Measurements from ENCODE around the gene ZNHIT3.

Gene ZNHIT3

GRCh38 chr17:36540696-36541095 is 54.2 kb downstream of the ZNHIT3 start:
- no peak for TF ChIP-seq LEF1 (IDR thresholded peaks at IDR 0.05; ENCODE audit: borderline replicate concordance)
- no peak for TF ChIP-seq BHLHE40 (IDR thresholded peaks at IDR 0.05; ENCODE audit: borderline replicate concordance)
- TF ChIP-seq SP1 (IDR thresholded peaks at IDR 0.05): no peak
- no peak for TF ChIP-seq ELF4 (IDR thresholded peaks at IDR 0.05)
- TF ChIP-seq SUZ12 (IDR thresholded peaks at IDR 0.05): no peak
- no peak for TF ChIP-seq FOXA1 (IDR thresholded peaks at IDR 0.05)
- TF ChIP-seq TARDBP (IDR thresholded peaks at IDR 0.05): no peak
- no peak for TF ChIP-seq HDGF (IDR thresholded peaks at IDR 0.05; ENCODE audit: borderline replicate concordance)
- TF ChIP-seq FOXM1 (IDR thresholded peaks at IDR 0.05; ENCODE audit: borderline replicate concordance): no peak
- no peak for TF ChIP-seq PKNOX1 (IDR thresholded peaks at IDR 0.05)
- no peak for TF ChIP-seq NFRKB (IDR thresholded peaks at IDR 0.05)
- TF ChIP-seq FOXK2 (IDR thresholded peaks at IDR 0.05): no peak
- no peak for TF ChIP-seq ZNF384 (IDR thresholded peaks at IDR 0.05)
- no peak for TF ChIP-seq CTBP1 (IDR thresholded peaks at IDR 0.05; ENCODE audit: borderline replicate concordance)
- TF ChIP-seq ARNT (IDR thresholded peaks at IDR 0.05): no peak
- no peak for TF ChIP-seq L3MBTL2 (conservative IDR thresholded peaks at IDR 0.05)
- ChIA-PET POLR2A (no interaction called here), CTCF (no interaction called here)
- no peak for DNase-seq (ENCODE audit: extremely low spot score)

- TF ChIP-seq HDGF (IDR thresholded peaks at IDR 0.05; ENCODE audit: borderline replicate concordance) (no peak), FOXM1 (IDR thresholded peaks at IDR 0.05; ENCODE audit: borderline replicate concordance) (no peak), CTBP1 (IDR thresholded peaks at IDR 0.05; ENCODE audit: borderline replicate concordance) (no peak), ARNT (IDR thresholded peaks at IDR 0.05) (no peak), ZNF384 (IDR thresholded peaks at IDR 0.05) (no peak), ELF4 (IDR thresholded peaks at IDR 0.05) (no peak), SUZ12 (IDR thresholded peaks at IDR 0.05) (no peak), L3MBTL2 (conservative IDR thresholded peaks at IDR 0.05) (no peak), LEF1 (IDR thresholded peaks at IDR 0.05; ENCODE audit: borderline replicate concordance) (no peak), NFRKB (IDR thresholded peaks at IDR 0.05) (no peak), PKNOX1 (IDR thresholded peaks at IDR 0.05) (no peak), SP1 (IDR thresholded peaks at IDR 0.05) (no peak)
- no peak for DNase-seq (ENCODE audit: extremely low spot score)
- POLR2A ChIA-PET: interaction anchor here (4.9 kb wide), 1 partner anchor 8 kb away, joined by 88 read pairs; the partner anchor contains the start of genes MYO19 and PIGW
- CTCF ChIA-PET: no interaction called here
Observed at GRCh38 chr17:36542755-36543154, 56.3 kb downstream of the ZNHIT3 start.

- no peak for TF ChIP-seq SP1 (IDR thresholded peaks at IDR 0.05)
- no peak for TF ChIP-seq NFRKB (IDR thresholded peaks at IDR 0.05)
- TF ChIP-seq CTBP1 (IDR thresholded peaks at IDR 0.05; ENCODE audit: borderline replicate concordance): no peak
- TF ChIP-seq SUZ12 (IDR thresholded peaks at IDR 0.05): no peak
- TF ChIP-seq FOXK2 (IDR thresholded peaks at IDR 0.05): no peak
- no peak for TF ChIP-seq ARNT (IDR thresholded peaks at IDR 0.05)
- no peak for TF ChIP-seq L3MBTL2 (conservative IDR thresholded peaks at IDR 0.05)
- TF ChIP-seq FOXA1 (IDR thresholded peaks at IDR 0.05): no peak
- no peak for TF ChIP-seq BHLHE40 (IDR thresholded peaks at IDR 0.05; ENCODE audit: borderline replicate concordance)
- no peak for TF ChIP-seq PKNOX1 (IDR thresholded peaks at IDR 0.05)
- TF ChIP-seq FOXM1 (IDR thresholded peaks at IDR 0.05; ENCODE audit: borderline replicate concordance): no peak
- TF ChIP-seq LEF1 (IDR thresholded peaks at IDR 0.05; ENCODE audit: borderline replicate concordance): no peak
- no peak for TF ChIP-seq ELF4 (IDR thresholded peaks at IDR 0.05)
- no peak for TF ChIP-seq TARDBP (IDR thresholded peaks at IDR 0.05)
- TF ChIP-seq ZNF384 (IDR thresholded peaks at IDR 0.05): no peak
- DNase-seq (ENCODE audit: extremely low spot score): peak; percentile 16
- ChIA-PET CTCF (interaction anchor here (1.2 kb wide), 1 partner anchor 10 kb away, joined by 3 read pairs; the partner anchor contains the start of genes MYO19 and PIGW), POLR2A (interaction anchor here (0.7 to 4.9 kb wide), 9 partner anchors 10 to 612 kb away, joined by 3 to 88 read pairs (median 4); partner anchors contain the start of genes MRM1, MYO19 and PIGW)
Observed at GRCh38 chr17:36544044-36544306, 57.5 kb downstream of the ZNHIT3 start.

- peak; percentile 75 for DNase-seq (ENCODE audit: extremely low spot score)
- CTCF ChIA-PET: interaction anchor here (1.2 to 1.7 kb wide), 2 partner anchors 10 kb away, joined by 3 to 7 read pairs; partner anchors contain the start of genes MYO19 and PIGW
- POLR2A ChIA-PET: interaction anchor here (0.6 to 4.9 kb wide), 12 partner anchors 10 to 613 kb away, joined by 3 to 88 read pairs (median 5); partner anchors contain the start of genes DHRS11, MRM1, MYO19 and PIGW
- TF ChIP-seq L3MBTL2 (conservative IDR thresholded peaks at IDR 0.05) (peak; percentile 23; the same call in 1 of the 2 replicates), FOXM1 (IDR thresholded peaks at IDR 0.05; ENCODE audit: borderline replicate concordance) (no peak)
Observed at GRCh38 chr17:36544307-36545076, 58.0 kb downstream of the ZNHIT3 start, which contains the start of gene GGNBP2. GGNBP2 (plus strand) TSS chr17:36544919; CDS start chr17:36545725, 806 bp downstream.

- POLR2A ChIA-PET: interaction anchor here (0.6 to 4.9 kb wide), 8 partner anchors 11 to 58 kb away, joined by 4 to 88 read pairs (median 8); partner anchors contain the start of genes DHRS11, MRM1, MYO19 and PIGW
- CTCF ChIA-PET: interaction anchor here (1.7 kb wide), 1 partner anchor 11 kb away, joined by 7 read pairs; the partner anchor contains the start of genes MYO19 and PIGW
- no peak for DNase-seq (ENCODE audit: extremely low spot score)
- TF ChIP-seq ZNF384 (IDR thresholded peaks at IDR 0.05) (no peak), CTBP1 (IDR thresholded peaks at IDR 0.05; ENCODE audit: borderline replicate concordance) (no peak), SUZ12 (IDR thresholded peaks at IDR 0.05) (no peak), L3MBTL2 (conservative IDR thresholded peaks at IDR 0.05) (no peak), FOXK2 (IDR thresholded peaks at IDR 0.05) (no peak), TARDBP (IDR thresholded peaks at IDR 0.05) (no peak), PKNOX1 (IDR thresholded peaks at IDR 0.05) (no peak), HDGF (IDR thresholded peaks at IDR 0.05; ENCODE audit: borderline replicate concordance) (no peak), SP1 (IDR thresholded peaks at IDR 0.05) (no peak), ARNT (IDR thresholded peaks at IDR 0.05) (no peak), NFRKB (IDR thresholded peaks at IDR 0.05) (no peak), BHLHE40 (IDR thresholded peaks at IDR 0.05; ENCODE audit: borderline replicate concordance) (no peak), LEF1 (IDR thresholded peaks at IDR 0.05; ENCODE audit: borderline replicate concordance) (no peak)
Observed at GRCh38 chr17:36545077-36545464, 58.6 kb downstream of the ZNHIT3 start.
